Fibroblast of mammary gland (primary cell): ENCODE data around the gene LRRC10.
A peak's percentile ranks its signal among the peaks of the same experiment; 100 is the strongest.

Source experiments
- DNase-seq: peaks from one replicate; pipeline ENCODE4 v3.0.0-alpha.2; 2010; ENCODE audit warnings: low read depth
- H3K4me3 ChIP-seq: 2 replicates; pipeline ENCODE4 v1.5.1; 2011; ENCODE audit warnings: low read depth, mild to moderate bottlenecking, low read length, moderate library complexity; ENCODE audit not compliant: control insufficient read depth
- CTCF ChIP-seq: conservative IDR thresholded peaks from 2 replicates; pipeline ENCODE4 v1.5.1; 2011; ENCODE audit warnings: low read depth, low read length, inconsistent platforms; ENCODE audit not compliant: control insufficient read depth, insufficient read depth

The LRRC10 gene

GRCh38 chr12:69578283-69578682 is 32.4 kb downstream of the LRRC10 start:
- H3K4me3 ChIP-seq: no peak overlapping the region
- TF ChIP-seq CTCF: no peak
- DNase-seq: no peak

- no peak overlapping the region for H3K4me3 ChIP-seq
- DNase-seq: no peak
- TF ChIP-seq CTCF: no peak
Measured at GRCh38 chr12:69575346-69575745, 35.4 kb downstream of the LRRC10 start.

GRCh38 chr12:69570545-69571399 is 39.9 kb downstream of the LRRC10 start:
- peak; percentile 87 for TF ChIP-seq CTCF
- DNase-seq: peak; percentile 77
- H3K4me3 ChIP-seq: no peak overlapping the region

- no peak overlapping the region for H3K4me3 ChIP-seq
- DNase-seq: peak; percentile 22
- TF ChIP-seq CTCF: no peak
Measured at GRCh38 chr12:69570000-69570516, 40.6 kb downstream of the LRRC10 start.

- DNase-seq: peak; percentile 77
- H3K4me3 ChIP-seq: no peak overlapping the region
- no peak for TF ChIP-seq CTCF
Measured at GRCh38 chr12:69569236-69569635, 41.5 kb downstream of the LRRC10 start.

- H3K4me3 ChIP-seq: no peak overlapping the region
- DNase-seq: no peak
- TF ChIP-seq CTCF: peak; percentile 6
Measured at GRCh38 chr12:69566603-69567002, 44.1 kb downstream of the LRRC10 start.
